Mononuclear cell (primary cell): ENCODE measurements around the gene BAG2. TPM values are rescaled to one million over a fixed set of nuclear protein-coding genes. Genes with fewer than 3 reads are reported as not detected.

ENCODE experiments used
- H3K27me3 ChIP-seq: 2 replicates; pipeline ENCODE4 v1.6.0; 2011; ENCODE audit warnings: low read length, control low read depth; ENCODE audit not compliant: insufficient read depth
- H3K4me1 ChIP-seq: 2 replicates; pipeline ENCODE4 v1.5.1; 2011; ENCODE audit warnings: mild to moderate bottlenecking, low read length, control low read depth; ENCODE audit not compliant: insufficient read depth
- H3K4me3 ChIP-seq: 2 replicates; pipeline ENCODE4 v1.5.1; 2011; ENCODE audit warnings: mild to moderate bottlenecking, low read length, moderate library complexity
- H3K9me3 ChIP-seq: 2 replicates; pipeline ENCODE4 v1.5.1; 2011; ENCODE audit warnings: low read depth, mild to moderate bottlenecking, control low read depth, low read length
- total RNA-seq: library from RNA; depleted of rRNA; stranded (reverse); fragments of >200 nt; gene quantifications from one replicate; pipeline ENCODE4 v1.2.3, GENCODE V29; 2012

BAG2 gene
- total RNA-seq, 1 donor, result 4.6 TPM

DNA sequence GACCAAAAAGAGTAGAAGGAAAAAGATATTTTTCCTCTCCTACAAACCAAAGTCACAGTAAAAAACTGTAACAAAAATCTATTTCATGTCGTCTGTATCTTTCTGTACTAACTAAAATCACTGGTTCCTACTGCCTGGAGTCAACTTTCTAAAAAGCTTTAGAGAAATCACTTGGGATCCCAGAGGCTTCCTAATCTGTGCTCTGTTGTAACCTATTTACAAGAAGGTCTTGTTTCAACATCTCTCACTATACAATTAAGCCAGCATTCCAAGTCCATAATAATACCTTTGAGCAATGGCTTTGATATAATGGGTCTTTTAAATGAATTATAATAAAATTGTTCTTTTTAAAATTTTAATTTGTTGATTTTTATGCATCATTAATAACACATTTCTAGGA is 29.6 kb downstream of the BAG2 start:
- no peaks in the 10 kb centered on the region for H3K9me3 ChIP-seq
- H3K27me3 ChIP-seq, result no peaks in the 10 kb centered on the region
- no peaks in the 10 kb centered on the region for H3K4me1 ChIP-seq
- no peak overlapping the region for H3K4me3 ChIP-seq

- Histone ChIP-seq H3K4me3 (no peak overlapping the region), H3K4me1 (no peaks in the 10 kb centered on the region), H3K27me3 (no peaks in the 10 kb centered on the region), H3K9me3 (no peaks in the 10 kb centered on the region)
Measured at GRCh38 chr6:57205550-57206328, 33.6 kb downstream of the BAG2 start.

DNA sequence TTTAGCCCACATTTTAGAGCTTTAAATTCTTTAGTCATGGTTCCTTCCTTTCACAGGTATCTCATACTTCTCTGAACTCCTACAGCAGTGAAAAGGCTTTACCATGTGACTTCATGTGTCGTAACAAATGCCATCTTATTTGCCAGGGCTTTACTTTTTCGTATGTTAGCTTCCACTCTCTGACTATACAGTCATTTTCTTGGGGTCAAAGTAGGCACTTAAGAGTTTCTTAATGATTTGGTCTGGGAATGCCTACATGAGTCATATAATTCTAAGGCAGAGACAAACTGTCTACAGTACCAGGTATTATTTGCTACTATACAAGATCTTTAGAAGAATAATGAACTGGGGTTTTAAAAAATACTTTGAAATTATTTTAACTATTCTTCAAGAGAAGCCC is 35.0 kb downstream of the BAG2 start:
- Histone ChIP-seq H3K4me3 (no peak overlapping the region), H3K9me3 (no peaks in the 10 kb centered on the region), H3K27me3 (no peaks in the 10 kb centered on the region)

DNA sequence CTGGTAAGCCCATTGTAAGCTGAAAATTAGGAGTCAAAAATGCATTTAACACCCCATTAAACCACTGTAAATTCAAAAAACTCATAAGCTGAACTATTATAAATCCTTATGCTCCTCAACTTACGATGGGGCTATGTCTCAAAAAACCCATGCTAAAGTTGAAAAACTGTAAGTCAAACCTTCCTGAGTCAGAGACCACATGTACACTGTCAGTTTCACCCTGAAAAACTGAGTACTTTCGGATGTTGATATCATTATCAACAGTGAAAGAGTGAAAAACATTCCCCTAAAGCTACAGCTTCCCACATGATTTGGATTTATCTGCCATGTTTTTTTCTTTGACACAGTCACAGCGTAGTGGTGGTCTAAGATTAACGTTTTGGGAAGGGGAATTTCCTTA is 35.7 kb downstream of the BAG2 start:
- Histone ChIP-seq H3K4me1 (no peaks in the 10 kb centered on the region), H3K9me3 (no peaks in the 10 kb centered on the region), H3K27me3 (no peaks in the 10 kb centered on the region), H3K4me3 (no peak overlapping the region)

More for the DNA sequence above, 35.0 kb downstream of the BAG2 start:
- H3K4me1 ChIP-seq, result no peaks in the 10 kb centered on the region

GRCh38 chr6:57209030-57209429 is 36.9 kb downstream of the BAG2 start:
- no peaks in the 10 kb centered on the region for H3K27me3 ChIP-seq
- no peak overlapping the region for H3K4me3 ChIP-seq
- no peaks in the 10 kb centered on the region for H3K9me3 ChIP-seq
- no peaks in the 10 kb centered on the region for H3K4me1 ChIP-seq

DNA sequence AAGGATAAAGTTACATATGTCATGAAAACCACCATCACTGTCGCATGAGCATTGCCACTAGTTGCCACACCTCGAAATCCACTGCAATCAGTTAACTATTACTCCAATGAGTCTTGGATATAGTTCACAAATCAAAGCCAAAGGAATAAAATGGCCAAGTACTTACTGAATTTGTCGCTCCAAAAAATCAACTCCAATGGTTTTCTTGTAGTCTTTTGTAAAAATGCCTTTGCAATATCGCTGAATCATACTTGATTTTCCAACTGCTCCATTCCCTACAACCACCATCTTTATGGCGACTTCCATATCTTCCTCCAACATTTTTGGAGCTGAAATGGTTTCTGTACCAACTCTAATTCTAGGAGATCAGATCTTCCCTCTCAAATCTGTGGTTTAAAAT is 37.9 kb downstream of the BAG2 start:
- Histone ChIP-seq H3K27me3 (no peaks in the 10 kb centered on the region), H3K4me3 (no peak overlapping the region), H3K4me1 (no peaks in the 10 kb centered on the region), H3K9me3 (no peaks in the 10 kb centered on the region)

- Histone ChIP-seq H3K4me3 (no peak overlapping the region), H3K9me3 (no peaks in the 10 kb centered on the region), H3K27me3 (no peaks in the 10 kb centered on the region), H3K4me1 (no peaks in the 10 kb centered on the region)
Measured at GRCh38 chr6:57215260-57215659, 43.1 kb downstream of the BAG2 start.

DNA sequence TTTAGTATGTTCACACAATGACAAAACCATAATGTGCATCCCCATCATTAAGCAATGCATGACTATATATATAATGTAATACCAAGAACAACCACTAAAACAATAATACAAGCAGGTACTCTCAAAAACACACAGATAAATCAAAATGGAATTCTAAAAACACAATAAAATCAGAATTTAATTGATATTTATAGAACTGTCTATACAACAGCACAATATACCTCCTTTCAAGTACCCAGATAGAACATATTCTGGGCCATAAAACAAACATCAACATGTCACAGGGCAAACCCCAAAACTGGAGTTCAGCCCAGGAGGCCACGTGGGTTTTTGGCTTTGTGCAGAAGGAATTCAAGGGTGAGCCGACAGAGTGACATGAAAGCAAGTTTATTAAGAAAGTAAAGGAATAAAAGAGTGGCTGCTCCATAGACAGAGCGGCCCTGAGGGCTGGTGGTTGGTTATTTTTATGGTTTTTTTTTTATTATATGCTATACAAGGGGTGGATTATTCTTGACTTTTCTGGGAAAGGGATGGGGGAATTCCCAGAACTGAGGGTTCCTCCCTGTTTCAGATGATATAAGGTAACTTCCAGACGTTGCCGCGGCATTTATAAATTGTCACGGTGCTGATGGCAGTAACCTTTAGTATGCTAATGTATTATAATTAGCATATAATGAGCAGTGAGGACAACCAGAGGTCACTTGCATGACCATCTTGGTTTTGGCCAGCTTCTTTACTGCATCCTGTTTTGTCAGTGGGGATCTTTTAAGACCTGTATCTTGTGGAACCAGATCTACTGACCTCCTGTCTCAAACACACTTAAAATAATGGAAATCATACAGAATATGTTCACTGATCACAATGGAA is 44.3 kb downstream of the BAG2 start:
- Histone ChIP-seq H3K4me1 (peaks cover 5% of the 10 kb centered on the region), H3K9me3 (no peaks in the 10 kb centered on the region), H3K4me3 (no peak overlapping the region), H3K27me3 (no peaks in the 10 kb centered on the region)

DNA sequence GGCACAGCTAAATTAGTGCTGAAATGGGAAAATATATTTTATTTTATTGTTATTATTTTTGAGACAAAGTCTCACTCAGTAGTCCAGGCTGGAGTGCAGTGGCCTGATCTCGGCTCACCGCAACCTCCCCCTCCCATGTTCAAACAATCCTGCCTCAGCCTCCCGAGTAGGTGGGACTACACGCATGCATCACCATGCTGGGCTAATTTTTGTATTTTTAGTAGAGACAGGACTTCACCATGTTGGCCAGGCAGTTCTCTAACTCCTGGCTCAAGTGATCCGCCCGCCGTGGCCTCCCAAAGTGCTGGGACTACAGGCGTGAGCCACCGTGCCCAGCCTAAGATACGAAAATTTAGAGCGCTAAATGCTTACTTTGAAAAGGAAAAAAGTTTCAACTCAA is 45.1 kb downstream of the BAG2 start:
- H3K4me1 ChIP-seq, result peaks cover 8% of the 10 kb centered on the region
- no peaks in the 10 kb centered on the region for H3K9me3 ChIP-seq
- no peaks in the 10 kb centered on the region for H3K27me3 ChIP-seq
- no peak overlapping the region for H3K4me3 ChIP-seq

- Histone ChIP-seq H3K9me3 (no peaks in the 10 kb centered on the region), H3K27me3 (peaks cover 13% of the 10 kb centered on the region), H3K4me3 (no peak overlapping the region), H3K4me1 (peaks cover 15% of the 10 kb centered on the region)
Measured at GRCh38 chr6:57220083-57220703, 48.1 kb downstream of the BAG2 start.

- Histone ChIP-seq H3K9me3 (no peaks in the 10 kb centered on the region), H3K4me1 (peaks cover 15% of the 10 kb centered on the region), H3K27me3 (peaks cover 13% of the 10 kb centered on the region), H3K4me3 (peak overlapping the region; percentile 90)
Measured at GRCh38 chr6:57221191-57221935, 49.2 kb downstream of the BAG2 start.

DNA sequence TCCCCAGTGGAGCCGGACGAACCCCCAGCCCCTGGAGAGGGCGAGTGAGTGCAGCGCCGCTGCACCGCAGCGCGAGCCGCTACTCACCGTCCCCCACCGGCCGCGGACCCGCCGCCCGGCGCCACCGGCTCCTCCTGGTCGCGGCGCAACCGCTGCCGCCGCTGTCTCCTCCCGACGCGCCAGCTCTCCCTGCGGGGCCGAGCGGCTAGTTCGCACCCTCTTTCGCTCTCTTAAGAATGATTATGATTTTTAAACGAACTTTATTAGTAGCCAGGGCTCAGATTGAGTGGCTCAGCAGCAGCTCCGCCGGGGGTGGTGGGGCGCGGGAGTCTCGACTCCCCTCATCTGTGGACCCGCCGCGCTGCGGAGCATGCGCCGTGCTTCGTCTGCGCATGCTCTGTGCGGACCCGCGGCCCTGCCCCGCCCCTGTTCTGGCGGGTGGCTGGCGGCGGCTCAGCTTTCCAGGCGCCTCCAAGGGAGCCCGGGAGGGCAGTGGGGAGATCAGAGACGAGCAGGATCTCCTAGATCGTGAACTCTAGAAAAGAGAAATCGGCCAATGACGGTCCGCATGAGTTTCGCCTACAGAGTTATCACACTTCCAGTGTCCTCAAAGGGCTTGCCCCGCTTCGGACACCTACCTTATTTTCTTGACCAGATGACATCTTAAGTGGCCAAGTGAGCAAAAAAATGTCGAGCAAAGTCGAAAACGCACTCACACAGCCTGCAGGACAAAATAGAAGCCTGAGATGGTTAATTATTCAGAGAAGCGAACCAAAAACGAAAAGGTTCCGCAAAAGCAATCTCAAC is 50.0 kb downstream of the BAG2 start, which contains the start of gene RAB23:
TSS of gene RAB23 (minus strand) at position 372 of the 807 bp plus-strand sequence. CDS start 11,927 bp downstream, outside the sequence.
- H3K4me3 ChIP-seq, result peak within 1 kb of the TSS; percentile 90

DNA sequence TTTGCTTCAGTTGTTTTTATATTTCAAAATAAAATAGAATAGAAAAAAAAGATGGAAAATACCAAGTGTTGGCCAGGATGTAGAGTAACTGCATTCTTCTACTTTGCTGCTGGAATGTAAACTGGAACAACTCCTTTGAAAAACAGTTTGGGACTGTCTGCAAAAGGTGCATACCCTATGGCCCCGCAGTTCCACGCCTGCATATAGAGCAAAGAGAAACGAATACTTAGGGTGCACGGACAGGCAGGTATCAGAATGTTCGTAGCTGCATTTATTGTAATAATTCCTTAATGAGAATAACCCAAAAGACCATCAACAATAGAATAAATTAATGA is 50.6 kb downstream of the BAG2 start:
- H3K4me1 ChIP-seq, result peaks cover 15% of the 10 kb centered on the region
- H3K4me3 ChIP-seq, result peak overlapping the region; percentile 90
- no peaks in the 10 kb centered on the region for H3K9me3 ChIP-seq
- peaks cover 13% of the 10 kb centered on the region for H3K27me3 ChIP-seq

More for the DNA sequence above, 50.0 kb downstream of the BAG2 start, which contains the start of gene RAB23:
- Histone ChIP-seq H3K27me3 (peaks cover 13% of the 10 kb centered on the region), H3K4me1 (peaks cover 15% of the 10 kb centered on the region), H3K9me3 (no peaks in the 10 kb centered on the region)
